GM19463 (cell line): Measurements from ENCODE around the gene TJP2.
"Not testable (repeated sequence)": the region's sequence is repeated elsewhere in the genome, so short reads cannot be mapped to it uniquely, and the experiment has no call there.

Source experiments
- ATAC-seq: cut with Tn5 transposase; IDR thresholded peaks from one replicate; pipeline ENCODE4 v1.9.1; 2021; ENCODE audit warnings: mild to moderate bottlenecking, moderate library complexity; ENCODE audit not compliant: unreplicated experiment

The TJP2 gene

DNA sequence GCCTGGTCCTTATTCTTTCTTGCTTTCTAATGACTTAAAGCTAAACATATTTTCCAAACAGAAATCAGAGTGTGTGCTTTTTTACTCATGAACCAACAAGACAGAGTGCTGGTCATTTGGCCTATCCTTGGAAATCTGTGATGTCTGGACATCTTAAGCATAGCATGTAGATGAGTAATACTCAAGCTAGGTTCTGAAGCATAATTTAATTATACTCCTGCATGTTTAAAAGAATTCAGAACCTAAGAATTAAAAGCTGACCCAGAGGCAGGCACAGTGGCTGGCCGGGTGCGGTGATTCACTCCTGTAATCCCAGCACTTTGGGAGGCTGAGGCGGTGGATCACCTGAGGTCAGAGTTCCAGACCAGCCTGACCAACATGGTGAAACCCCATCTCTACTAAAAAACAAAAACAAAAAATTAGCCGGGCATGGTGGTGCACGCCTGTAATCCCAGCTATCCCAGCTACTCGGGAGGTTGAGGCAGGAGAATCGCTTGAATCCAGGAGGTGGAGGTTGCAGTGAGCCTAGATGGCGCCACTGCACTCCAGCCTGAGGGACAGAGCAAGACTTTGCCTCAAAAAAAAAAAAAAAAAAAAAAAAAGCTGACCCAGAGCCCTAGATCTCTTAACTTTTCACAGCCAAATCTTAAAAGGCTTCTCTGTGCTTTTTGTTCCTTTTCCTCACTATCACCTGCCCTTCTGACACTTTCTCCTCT lies 16.2 kb upstream of the TJP2 start:
- no peak for ATAC-seq

DNA sequence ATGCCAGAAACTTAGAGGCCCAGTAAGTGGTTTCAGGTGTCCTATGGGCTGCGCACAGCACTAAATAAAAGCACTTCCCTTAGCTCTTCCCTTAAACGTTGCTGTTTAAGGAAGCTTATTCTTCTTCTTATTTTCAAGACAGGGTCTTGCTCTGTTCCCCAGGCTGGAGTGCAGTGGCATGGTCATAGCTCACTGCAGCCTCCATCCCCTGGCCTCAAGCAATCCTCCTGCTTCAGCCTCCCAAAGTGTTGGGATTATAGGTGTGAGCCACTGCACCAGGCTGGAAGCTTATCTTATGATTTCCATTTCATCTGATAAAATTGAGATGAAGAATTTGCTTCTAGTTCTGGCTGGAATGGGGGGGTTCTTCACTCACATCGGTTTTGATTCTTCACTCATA lies 15.6 kb upstream of the TJP2 start:
- no peak for ATAC-seq

DNA sequence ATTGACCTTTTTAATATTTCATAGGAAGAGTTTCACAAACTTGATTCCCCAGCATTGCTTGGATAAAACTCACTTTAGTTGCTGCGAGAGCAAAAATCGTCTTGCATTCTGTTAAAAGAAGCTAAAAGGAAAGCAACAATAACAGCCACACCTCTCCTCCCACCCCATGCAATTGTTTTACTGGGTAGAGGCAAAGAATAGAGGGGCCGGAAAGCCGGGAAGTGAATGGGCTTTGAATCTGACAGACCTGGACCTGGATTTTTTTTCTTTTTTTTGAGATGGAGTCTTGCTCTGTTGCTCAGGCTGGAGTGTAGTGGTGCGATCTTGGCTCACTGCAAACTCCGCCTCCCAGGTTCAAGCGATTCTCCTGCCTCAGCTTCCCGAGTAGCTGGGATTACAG lies 9.5 kb upstream of the TJP2 start:
- not testable (repeated sequence) for ATAC-seq

DNA sequence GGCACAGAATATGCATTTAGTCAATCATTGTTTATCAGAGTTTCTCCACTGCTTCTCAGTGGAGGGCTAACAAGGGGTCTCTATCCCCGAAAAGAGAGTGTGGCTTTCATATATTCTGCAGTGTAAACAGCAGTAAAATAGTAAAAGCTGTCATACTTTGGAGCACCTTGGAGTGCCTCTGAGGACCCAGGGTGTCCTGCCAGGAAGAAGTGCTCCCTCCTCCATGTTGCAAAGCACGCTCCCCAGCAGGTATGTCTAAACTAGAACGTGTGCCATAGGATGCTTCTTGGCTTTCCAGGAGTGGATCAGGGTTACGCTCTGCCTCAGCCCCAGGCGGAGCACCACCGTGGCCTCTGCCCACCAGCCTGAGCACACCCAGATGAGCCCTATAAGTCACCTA lies 8.5 kb upstream of the TJP2 start:
- ATAC-seq, result no peak

DNA sequence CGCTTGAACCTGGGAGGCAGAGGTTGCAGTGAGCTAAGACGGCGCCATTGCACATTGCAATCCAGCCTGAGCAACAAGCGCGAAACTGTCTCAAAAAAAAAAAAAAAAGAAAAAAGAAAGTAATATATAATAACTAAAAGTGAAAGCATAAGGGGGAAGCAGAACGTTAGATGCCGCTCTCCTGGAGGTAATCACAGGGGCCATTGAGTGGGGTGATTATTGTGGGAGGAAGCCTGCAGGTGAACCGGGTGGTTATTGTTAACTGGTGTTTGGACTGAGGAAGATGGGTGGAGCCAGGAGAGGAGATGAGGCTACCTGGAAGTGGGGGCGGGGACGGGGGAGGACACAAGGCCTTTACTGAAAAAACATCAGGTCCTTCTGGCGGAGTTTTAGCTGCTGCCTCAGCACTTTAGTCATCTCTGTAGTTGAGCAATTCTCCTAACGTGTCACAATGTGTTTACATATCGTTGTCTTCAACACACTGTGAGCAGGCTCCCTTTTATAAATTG lies 5.3 kb upstream of the TJP2 start:
- ATAC-seq, result peak; percentile 37

DNA sequence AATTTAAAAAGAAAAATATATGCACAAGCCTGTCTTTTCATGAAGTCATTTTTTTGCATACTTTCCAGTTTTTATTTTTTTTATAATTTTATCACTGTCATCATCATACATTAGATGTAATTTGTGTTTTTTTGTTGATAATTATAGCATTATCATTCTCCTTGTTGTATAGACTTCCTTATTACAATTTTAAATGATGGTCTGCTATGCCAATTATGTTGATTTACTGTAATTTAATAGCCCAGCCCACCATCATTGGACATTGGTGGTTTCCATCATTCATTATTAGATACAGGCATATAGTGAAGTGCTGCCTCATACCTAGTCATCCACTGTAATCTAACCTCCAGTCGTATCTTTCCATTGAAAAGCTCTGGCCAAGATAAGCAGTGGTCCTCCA lies 3.8 kb upstream of the TJP2 start:
- no peak for ATAC-seq

DNA sequence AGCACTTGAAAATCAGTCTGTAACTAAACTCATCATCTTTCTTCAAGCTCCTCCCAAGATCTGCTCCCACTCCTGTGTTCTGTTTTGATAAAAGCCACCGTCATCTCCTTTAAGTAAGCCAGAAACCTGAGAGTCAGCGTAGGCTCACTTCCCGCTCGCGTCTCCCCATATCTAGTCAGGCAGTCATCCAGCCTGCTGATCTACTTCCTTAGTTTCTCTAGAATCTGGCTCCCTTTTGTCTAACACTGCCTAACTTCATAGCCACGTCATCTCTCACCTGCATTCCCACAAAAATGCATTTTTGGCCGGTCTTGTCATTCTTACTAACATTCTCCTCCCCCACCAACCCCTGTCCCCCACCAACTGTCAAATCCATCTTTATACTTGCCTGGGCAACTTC lies 3.0 kb upstream of the TJP2 start:
- ATAC-seq, result no peak

DNA sequence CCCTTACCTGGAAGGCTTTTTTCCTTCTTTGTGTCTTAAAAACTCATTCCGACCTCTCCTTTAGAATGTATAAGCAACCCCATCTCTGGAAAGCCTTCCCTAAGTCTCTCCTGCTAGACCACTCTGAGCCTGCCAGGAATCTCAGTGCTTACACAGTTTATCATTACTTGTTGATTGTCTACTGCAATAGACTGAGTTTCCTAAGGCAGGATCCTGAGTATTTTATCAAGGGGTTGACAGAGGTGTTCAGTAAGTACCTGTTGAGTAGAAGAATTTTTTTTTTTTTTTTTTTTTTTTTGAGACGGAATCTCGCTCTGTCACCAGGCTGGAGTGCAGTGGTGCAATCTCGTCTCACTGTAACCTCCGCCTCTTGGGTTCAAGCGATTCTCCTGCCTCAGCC lies 2.6 kb upstream of the TJP2 start:
- no peak for ATAC-seq

DNA sequence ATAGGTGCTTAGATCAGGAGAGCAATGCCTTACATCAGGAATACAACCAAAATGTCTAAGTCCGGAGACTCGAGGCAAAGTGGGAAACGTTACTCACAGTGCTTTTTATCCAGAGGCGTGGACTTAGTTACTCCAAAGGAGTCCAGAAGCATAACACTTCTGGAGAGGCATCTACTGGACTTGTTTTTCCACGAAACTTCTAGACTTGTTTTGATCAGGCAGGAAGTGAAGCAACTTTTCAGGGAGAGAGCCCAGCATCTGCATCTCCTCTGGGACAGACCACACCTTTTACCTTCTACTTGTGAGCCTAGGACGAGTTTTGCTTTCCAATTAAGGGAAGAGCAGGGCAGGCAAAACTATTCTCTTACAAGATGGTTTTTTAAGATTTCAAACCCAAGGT lies 1.2 kb upstream of the TJP2 start:
- no peak for ATAC-seq

DNA sequence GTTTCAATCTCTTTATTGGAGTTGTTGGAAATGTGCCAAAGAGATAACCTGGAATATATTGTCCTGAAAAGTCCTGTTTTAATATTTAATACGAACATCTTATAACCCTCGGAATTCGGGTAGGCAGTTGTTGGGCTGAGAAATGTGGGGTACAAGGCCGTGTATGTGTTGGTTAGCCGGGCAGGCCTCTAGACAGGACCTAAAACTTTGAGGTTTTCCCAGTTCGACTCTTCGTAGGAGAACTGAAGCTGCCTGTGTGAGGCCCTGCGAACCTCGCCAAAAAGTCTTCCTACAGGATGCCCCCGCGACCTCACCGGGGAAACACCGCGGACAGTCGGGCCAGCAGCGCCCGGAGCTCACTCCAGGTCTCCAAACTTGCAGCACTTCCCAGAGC lies 583 bp upstream of the TJP2 start:
- ATAC-seq, result no peak

DNA sequence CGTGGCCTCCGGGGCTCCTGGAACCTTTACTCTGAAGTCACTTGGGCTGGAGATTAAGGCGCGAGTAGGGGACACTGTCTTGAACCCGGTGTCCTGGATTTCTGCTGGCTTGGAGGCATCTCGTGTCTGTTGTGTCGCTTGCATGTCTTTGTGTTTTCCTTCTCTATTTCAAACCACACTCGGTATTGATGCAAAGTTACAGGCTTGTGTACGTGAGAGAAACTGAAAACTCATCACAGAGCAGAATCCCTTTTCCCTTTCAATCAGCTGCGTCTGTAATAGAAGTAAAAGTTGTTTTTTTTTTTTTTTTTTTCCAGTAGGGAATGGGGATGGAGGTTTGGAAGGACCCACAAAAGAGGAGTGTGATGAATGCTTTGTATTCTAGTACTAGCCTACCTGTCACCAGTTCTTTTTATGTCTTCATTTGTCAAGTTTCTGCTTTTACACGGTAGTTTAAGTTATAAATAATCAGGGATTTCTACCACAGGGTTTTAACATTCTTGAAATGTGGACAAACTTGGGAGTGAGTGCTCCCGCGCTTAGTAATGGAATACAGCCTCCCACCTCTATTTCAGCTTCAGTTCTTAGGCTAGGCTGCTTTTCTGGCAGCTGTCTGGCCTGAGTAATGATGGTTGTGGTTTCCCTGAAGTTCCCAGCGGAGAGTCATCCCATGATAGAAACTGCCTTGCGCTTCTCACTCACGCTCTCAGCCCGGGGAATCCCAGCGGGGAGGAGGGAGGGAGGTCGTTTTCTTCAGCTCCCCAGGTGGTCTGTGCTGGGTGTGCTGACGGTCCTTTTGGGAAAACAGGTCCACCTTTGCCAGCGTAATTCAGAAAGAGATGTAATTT lies 763 bp downstream of the TJP2 start:
- ATAC-seq, result peak; percentile 56

DNA sequence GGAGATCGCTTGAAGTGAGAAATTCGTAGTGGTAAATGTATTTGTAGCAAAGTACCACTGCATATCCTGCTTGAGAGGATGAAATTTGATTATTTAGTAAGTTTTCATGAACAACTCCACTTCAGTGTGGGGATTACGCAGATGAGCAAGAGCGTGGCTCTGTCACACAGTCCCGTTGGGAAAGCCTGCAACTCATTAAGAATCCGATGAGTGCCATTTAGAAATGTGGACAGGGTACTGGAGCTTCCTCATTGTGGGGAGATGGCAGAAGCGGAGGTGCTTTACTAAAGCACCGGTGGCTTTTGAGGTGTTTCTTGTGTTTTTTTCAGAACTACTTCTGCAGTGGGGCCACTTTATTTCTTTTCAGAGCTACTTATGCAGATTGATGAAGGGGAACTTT lies 1.4 kb downstream of the TJP2 start:
- ATAC-seq, result peak; percentile 12

DNA sequence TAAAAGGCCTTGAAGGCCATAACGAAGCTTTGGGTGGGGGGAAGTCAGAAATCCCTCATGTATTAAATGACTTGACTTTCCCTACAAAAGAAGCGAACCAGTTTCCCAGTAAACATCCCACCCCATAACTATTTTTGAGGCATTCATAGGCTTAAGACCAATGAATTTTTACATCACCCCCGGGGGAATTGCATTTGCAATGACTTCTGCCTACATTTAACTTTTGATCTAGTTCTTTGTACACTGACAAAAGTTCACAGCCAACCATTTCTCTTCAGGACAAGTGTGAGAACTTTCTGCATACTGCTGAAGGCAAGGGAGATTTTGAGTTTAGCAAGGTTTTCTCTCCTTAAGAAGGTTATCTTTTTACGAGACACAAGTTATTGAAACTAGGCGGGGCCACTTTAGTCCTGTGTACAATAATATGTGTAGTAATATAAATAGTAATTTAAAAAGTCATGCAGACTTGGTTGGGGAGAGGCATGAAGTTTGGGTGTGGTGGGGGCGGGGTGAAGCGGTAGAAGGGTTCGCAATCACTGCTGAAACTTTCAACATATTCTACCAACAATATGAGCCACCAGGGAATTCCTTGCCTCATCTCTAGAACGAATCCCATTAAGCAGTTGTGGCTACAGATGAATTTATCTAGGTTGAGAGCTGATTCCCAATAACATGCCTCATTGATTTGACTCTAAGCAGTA lies 2.5 kb downstream of the TJP2 start:
- no peak for ATAC-seq

DNA sequence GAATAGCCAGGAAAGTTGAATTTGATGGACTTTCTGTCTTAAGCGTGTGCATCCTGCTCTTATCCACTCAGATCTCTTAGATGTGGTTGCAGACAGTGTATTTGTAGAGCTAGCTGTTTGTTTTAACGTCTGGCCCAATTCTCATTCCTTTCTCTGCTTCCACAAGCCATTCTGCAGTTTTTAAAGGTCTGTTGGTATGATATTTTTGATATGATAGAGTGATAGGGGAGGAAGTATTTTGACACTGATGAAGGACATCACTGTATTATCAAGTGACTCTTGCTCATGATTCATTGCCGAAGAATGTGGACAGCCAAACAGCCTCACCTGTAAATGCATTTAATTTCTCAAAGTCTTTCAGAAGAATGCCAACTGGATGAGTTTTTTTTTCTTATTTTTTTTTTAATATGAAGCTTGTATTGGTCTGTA lies 4.5 kb downstream of the TJP2 start:
- ATAC-seq, result no peak

DNA sequence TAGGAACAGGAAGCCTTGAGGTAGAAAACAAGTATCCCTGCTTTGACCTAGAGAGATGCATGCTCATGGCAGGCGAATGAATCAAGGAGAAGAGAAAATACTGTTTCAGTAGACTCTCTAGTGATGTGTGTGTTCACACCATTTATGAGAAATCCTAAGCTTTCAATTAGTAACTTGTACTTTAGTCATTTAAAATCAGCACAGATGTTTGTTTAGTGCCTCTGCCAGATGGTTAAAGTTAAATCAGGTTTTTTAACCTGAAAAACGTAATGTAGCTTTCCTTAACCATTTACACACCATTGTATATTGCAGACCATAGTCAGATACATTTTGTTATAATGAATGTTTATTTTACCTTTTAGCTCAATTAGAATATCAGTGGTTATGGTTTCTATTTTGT lies 5.0 kb downstream of the TJP2 start:
- no peak for ATAC-seq

DNA sequence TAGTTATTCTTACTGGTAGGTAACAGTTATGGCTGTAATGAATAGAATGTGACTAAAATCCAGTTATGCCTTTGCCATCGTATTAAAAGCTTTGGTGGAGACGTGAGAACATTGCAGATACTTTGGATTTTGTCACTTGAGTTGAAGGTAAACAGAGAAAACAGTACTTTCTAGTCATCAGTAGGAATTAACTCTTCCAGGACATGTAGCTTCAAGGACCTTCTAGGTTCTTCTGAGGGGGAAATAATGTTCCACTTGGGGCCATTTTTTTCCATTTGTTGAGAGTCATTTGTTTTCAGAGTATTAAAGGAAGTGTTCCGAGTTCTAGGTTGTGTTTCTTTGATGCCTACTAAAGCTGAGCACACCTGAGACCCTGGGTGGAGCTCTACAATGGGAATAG lies 6.1 kb downstream of the TJP2 start:
- ATAC-seq, result no peak

DNA sequence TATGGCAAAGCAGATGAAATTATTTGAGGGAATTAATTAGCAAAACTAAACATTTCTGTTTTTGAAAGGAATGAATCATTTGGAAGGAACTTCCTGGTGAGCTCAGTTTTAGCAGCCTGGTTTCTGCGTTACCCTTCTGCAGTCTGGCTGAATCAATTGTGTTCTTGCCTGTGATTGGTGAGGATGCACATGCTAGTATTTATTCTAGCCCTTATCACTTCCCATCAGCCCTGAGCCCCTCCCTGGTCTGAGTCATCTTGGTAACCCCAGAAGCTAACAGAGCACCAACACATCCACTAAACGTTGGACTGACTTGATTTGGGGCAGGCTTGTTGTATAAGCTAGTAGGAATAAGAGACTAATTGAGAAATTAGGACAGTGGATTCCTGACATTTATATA lies 6.6 kb downstream of the TJP2 start:
- ATAC-seq, result no peak

DNA sequence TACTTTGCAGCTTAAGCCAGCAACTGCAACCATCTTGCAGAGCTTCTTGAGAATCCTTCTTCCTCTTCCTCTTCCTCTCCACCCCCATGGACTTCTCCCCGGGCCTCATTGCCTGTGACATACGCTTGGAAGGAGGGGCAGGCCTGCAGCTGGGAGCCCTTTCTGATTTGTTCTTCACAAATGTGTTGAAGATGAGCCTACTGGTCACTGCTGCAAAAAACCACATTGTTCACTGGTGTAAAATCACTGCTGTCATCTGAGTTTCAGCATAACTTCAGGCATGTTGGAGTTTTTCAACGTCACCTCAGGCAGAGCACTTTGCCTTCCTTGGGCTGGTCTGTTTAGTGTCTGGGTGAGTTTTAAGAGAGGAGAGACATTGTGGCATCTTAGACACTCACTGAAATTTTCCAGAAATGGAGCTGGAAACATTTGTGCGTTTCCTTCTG lies 7.9 kb downstream of the TJP2 start:
- ATAC-seq, result no peak

DNA sequence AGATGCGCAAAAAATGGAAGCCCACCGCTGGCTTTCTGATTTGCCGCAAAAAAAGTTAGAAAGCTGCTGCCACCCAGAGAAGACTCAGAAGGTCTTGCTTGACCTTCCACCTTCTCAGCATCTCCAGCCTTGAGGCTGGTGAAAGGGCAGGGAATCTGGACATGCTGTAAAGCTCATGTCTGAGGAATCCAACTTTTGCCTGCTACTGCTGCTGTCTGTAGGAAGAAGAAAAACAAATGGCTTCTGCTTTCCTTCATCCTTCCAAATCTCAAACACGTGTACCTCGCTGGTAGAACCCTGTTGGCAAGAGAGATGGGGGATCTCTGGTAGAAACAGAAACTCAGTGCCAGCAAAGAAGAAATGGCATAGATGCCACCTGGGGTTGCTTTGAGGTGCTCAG lies 10.2 kb downstream of the TJP2 start:
- ATAC-seq, result no peak

DNA sequence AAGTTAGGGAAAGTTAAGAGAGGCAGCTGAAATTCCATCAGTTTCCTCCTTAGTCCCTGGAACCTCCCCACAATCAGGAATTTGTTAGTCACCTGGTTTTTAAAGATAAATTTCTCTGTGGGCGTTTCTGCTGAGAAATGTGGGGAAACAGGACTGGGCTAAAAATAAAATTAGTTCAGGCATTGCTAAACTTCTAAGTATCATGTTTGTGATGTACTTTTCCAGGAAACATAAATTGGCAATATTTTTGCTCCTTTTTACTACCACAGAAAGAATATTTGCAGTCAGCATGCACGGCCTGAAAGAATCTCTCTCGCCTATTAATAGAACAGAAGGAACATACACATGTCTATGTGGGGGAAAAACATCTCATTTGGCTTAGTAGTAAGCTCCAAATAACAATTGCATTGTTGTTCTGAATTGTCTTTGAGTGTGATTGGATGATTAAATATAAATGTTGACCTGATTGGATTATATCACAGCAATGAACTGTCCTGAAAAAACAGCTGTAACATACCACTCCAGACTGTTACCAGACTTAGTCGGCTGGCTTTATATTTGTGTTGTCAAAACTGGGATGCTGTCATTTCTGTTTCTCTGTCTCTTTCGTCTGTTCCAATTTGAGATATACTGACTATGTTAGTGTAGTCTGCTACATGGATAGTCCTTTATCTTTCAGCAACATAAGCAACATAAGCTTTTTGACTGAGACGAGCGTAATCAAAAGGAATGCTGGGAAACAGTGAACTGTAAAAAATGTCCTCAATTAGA lies 12.9 kb downstream of the TJP2 start:
- ATAC-seq, result no peak

DNA sequence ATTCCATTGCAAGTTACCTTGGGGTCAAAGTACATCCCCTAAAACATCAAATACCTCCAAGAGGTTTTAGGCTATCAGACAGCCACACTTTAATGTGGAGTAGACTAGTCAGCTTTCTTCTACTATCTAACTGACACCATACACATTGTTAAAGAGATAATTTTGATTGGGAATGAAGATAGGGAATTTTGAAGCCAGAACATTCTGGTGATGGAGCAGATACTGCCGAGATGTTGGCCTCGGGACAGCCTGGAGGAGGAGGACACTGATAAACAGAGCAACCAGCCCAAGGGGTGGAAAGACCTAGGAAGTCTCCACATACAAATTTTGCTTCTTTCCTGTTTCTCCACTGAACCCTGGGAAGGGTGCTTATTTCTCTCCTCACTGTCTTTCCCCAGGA lies 14.9 kb downstream of the TJP2 start:
- no peak for ATAC-seq
